OCI-LY3 (cell line): ENCODE measurements around the gene RHOA.
A peak's percentile ranks its signal among the peaks of the same experiment; 100 is the strongest.

Experiments
- EZH2phosphoT487 ChIP-seq: fragments of 200-600 bp; shearing (Covaris generic); IDR thresholded peaks from 2 replicates; pipeline ENCODE4 v1.6.1; 2018; ENCODE audit warnings: antibody characterized with exemption, mixed run types, low read depth
- TF ChIP-seq, protein P1 (sequence below): fragments of 200-600, 300-600 bp; sonication (generic); IDR thresholded peaks from 2 replicates; pipeline ENCODE4 v1.5.1; 2014; ENCODE audit warnings: antibody characterized with exemption, low read length, low read depth

DNA sequence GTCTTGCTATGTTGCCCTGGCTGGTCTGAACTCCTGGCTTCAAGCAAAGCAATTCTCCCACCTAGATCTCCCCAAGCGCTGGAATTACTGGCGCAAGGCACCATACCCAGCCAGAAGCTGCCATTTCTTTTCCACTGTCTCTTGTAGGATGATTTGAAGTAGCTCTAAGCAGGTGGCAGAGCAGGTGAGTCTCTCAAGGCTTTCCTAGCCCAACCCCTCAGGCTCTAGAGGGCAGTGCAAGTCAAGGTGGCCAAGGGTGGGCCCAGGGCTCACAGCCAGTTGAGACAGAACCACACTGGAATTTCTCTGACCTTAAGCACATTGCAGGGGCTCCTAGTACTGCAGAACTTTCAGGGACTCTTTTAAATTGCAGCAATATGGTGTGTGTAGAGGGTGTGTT, 42.7 kb upstream of the RHOA start:
- TF ChIP-seq, protein P1, sequence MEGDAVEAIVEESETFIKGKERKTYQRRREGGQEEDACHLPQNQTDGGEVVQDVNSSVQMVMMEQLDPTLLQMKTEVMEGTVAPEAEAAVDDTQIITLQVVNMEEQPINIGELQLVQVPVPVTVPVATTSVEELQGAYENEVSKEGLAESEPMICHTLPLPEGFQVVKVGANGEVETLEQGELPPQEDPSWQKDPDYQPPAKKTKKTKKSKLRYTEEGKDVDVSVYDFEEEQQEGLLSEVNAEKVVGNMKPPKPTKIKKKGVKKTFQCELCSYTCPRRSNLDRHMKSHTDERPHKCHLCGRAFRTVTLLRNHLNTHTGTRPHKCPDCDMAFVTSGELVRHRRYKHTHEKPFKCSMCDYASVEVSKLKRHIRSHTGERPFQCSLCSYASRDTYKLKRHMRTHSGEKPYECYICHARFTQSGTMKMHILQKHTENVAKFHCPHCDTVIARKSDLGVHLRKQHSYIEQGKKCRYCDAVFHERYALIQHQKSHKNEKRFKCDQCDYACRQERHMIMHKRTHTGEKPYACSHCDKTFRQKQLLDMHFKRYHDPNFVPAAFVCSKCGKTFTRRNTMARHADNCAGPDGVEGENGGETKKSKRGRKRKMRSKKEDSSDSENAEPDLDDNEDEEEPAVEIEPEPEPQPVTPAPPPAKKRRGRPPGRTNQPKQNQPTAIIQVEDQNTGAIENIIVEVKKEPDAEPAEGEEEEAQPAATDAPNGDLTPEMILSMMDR, result peak; percentile 45
- TF ChIP-seq EZH2phosphoT487, result no peak
